ENCODE results near the gene PEX12.

PEX12 gene

GRCh38 chr17:35578197-35578928 lies at the start of gene PEX12:
Gene PEX12 (minus strand): TSS chr17:35578571. CDS start chr17:35578021, 550 bp downstream.
- ATAC-seq = peak; percentile 98
- 0 out of 2 replicates have a peak, but pooled peaks have one; percentile 18 for TF ChIP-seq ZFP3 (CRISPR knock-in tag; IDR thresholded peaks at IDR 0.05)
- no peak for TF ChIP-seq OSR1 (CRISPR knock-in tag; IDR thresholded peaks at IDR 0.05)
- no peak for TF ChIP-seq CSDC2 (CRISPR knock-in tag; IDR thresholded peaks at IDR 0.05)

GRCh38 chr17:35627417-35627816 lies 49.0 kb upstream of the PEX12 start:
- TF ChIP-seq ESRRG (CRISPR knock-in tag; IDR thresholded peaks at IDR 0.05) (no peak), CSRNP3 (CRISPR knock-in tag; IDR thresholded peaks at IDR 0.05) (no peak), GLIS3 (CRISPR knock-in tag; IDR thresholded peaks at IDR 0.05) (no peak), ZNF565 (CRISPR knock-in tag; conservative IDR thresholded peaks at IDR 0.05; ENCODE audit: low read depth) (no peak)
- no peak for ATAC-seq

- TF ChIP-seq ZFP3 (CRISPR knock-in tag; IDR thresholded peaks at IDR 0.05) (no peak), ZNF8 (CRISPR knock-in tag; IDR thresholded peaks at IDR 0.05) (no peak), ZC3H10 (CRISPR knock-in tag; IDR thresholded peaks at IDR 0.05) (no peak), GLIS3 (CRISPR knock-in tag; IDR thresholded peaks at IDR 0.05) (no peak), ISL1 (CRISPR knock-in tag; IDR thresholded peaks at IDR 0.05) (no peak), ZNF70 (CRISPR knock-in tag; IDR thresholded peaks at IDR 0.05) (no peak)
- ATAC-seq = no peak
Measured at GRCh38 chr17:35621768-35622167, 43.4 kb upstream of the PEX12 start.

- ATAC-seq = no peak
- TF ChIP-seq ARNTL (CRISPR knock-in tag; IDR thresholded peaks at IDR 0.05; ENCODE audit: borderline replicate concordance, low read depth) (no peak), PATZ1 (CRISPR knock-in tag; IDR thresholded peaks at IDR 0.05; ENCODE audit: borderline replicate concordance) (no peak), ZNF70 (CRISPR knock-in tag; IDR thresholded peaks at IDR 0.05) (no peak), POU6F1 (CRISPR knock-in tag; IDR thresholded peaks at IDR 0.05; ENCODE audit: borderline replicate concordance, low read depth) (no peak)
Measured at GRCh38 chr17:35618628-35619027, 40.3 kb upstream of the PEX12 start.

- TF ChIP-seq PATZ1 (CRISPR knock-in tag; IDR thresholded peaks at IDR 0.05; ENCODE audit: borderline replicate concordance) = no peak
- TF ChIP-seq BACH2 (CRISPR knock-in tag; IDR thresholded peaks at IDR 0.05; ENCODE audit: borderline replicate concordance) = no peak
- TF ChIP-seq ISL1 (CRISPR knock-in tag; IDR thresholded peaks at IDR 0.05) = no peak
- no peak for TF ChIP-seq ZFP3 (CRISPR knock-in tag; IDR thresholded peaks at IDR 0.05)
- TF ChIP-seq ZNF8 (CRISPR knock-in tag; IDR thresholded peaks at IDR 0.05) = no peak
- TF ChIP-seq CSDC2 (CRISPR knock-in tag; IDR thresholded peaks at IDR 0.05) = no peak
- no peak for TF ChIP-seq TOX (CRISPR knock-in tag; IDR thresholded peaks at IDR 0.05; ENCODE audit: borderline replicate concordance)
- no peak for ATAC-seq
Measured at GRCh38 chr17:35617505-35617904, 39.1 kb upstream of the PEX12 start.

GRCh38 chr17:35616536-35616935 lies 38.2 kb upstream of the PEX12 start:
- ATAC-seq = no peak
- TF ChIP-seq BACH2 (CRISPR knock-in tag; IDR thresholded peaks at IDR 0.05; ENCODE audit: borderline replicate concordance) = no peak
- TF ChIP-seq SNAI2 (CRISPR knock-in tag; IDR thresholded peaks at IDR 0.05) = no peak
- TF ChIP-seq ZFP30 (CRISPR knock-in tag; IDR thresholded peaks at IDR 0.05) = no peak
- no peak for TF ChIP-seq CREB5 (CRISPR knock-in tag; IDR thresholded peaks at IDR 0.05; ENCODE audit: low read depth)
- no peak for TF ChIP-seq POU6F1 (CRISPR knock-in tag; IDR thresholded peaks at IDR 0.05; ENCODE audit: borderline replicate concordance, low read depth)
- no peak for TF ChIP-seq PATZ1 (CRISPR knock-in tag; IDR thresholded peaks at IDR 0.05; ENCODE audit: borderline replicate concordance)
- no peak for TF ChIP-seq ISL1 (CRISPR knock-in tag; IDR thresholded peaks at IDR 0.05)
- no peak for TF ChIP-seq PPARA (CRISPR knock-in tag; IDR thresholded peaks at IDR 0.05; ENCODE audit: borderline replicate concordance)
- TF ChIP-seq TOX (CRISPR knock-in tag; IDR thresholded peaks at IDR 0.05; ENCODE audit: borderline replicate concordance) = no peak

Measured in SK-N-SH treated with all-trans-retinoic acid at 6 μM for 48 hours (cell line).